ENCODE data around the gene KCNJ4.

Gene KCNJ4

GRCh38 chr22:38452373-38453065, 2.5 kb downstream of the KCNJ4 start:
- DNase-seq (ENCODE audit: low read depth) = no peak

GRCh38 chr22:38451864-38452263, 3.1 kb downstream of the KCNJ4 start:
- no peak for DNase-seq (ENCODE audit: low read depth)

GRCh38 chr22:38451404-38451803, 3.6 kb downstream of the KCNJ4 start:
- no peak for DNase-seq (ENCODE audit: low read depth)

GRCh38 chr22:38450234-38450797, 4.7 kb downstream of the KCNJ4 start:
- no peak for DNase-seq (ENCODE audit: low read depth)

- DNase-seq (ENCODE audit: low read depth) = no peak
Measured at GRCh38 chr22:38449776-38450175, 5.2 kb downstream of the KCNJ4 start.

- DNase-seq (ENCODE audit: low read depth) = no peak
Measured at GRCh38 chr22:38448945-38449745, 5.9 kb downstream of the KCNJ4 start.

GRCh38 chr22:38446018-38446601, 8.9 kb downstream of the KCNJ4 start:
- no peak for DNase-seq (ENCODE audit: low read depth)

GRCh38 chr22:38444783-38445182, 10.2 kb downstream of the KCNJ4 start:
- no peak for DNase-seq (ENCODE audit: low read depth)

- DNase-seq (ENCODE audit: low read depth) = no peak
Measured at GRCh38 chr22:38443628-38444521, 11.1 kb downstream of the KCNJ4 start.

GRCh38 chr22:38442967-38443627, 11.9 kb downstream of the KCNJ4 start:
- no peak for DNase-seq (ENCODE audit: low read depth)

GRCh38 chr22:38441620-38442287, 13.2 kb downstream of the KCNJ4 start:
- DNase-seq (ENCODE audit: low read depth) = no peak

GRCh38 chr22:38440747-38441350, 14.2 kb downstream of the KCNJ4 start:
- no peak for DNase-seq (ENCODE audit: low read depth)

GRCh38 chr22:38437416-38437815, 17.6 kb downstream of the KCNJ4 start:
- DNase-seq (ENCODE audit: low read depth) = no peak

GRCh38 chr22:38436629-38437395, 18.2 kb downstream of the KCNJ4 start:
- no peak for DNase-seq (ENCODE audit: low read depth)

- no peak for DNase-seq (ENCODE audit: low read depth)
Measured at GRCh38 chr22:38435965-38436364, 19.0 kb downstream of the KCNJ4 start.

GRCh38 chr22:38435010-38435409, 20.0 kb downstream of the KCNJ4 start:
- no peak for DNase-seq (ENCODE audit: low read depth)

- DNase-seq (ENCODE audit: low read depth) = no peak
Measured at GRCh38 chr22:38433871-38434270, 21.1 kb downstream of the KCNJ4 start.

GRCh38 chr22:38432264-38432663, 22.7 kb downstream of the KCNJ4 start:
- DNase-seq (ENCODE audit: low read depth) = no peak

GRCh38 chr22:38431266-38432010, 23.6 kb downstream of the KCNJ4 start:
- no peak for DNase-seq (ENCODE audit: low read depth)

Data from activated T-helper 1 cell treated with Interleukin-2 at 50 U/mL for 16 hours (primary cell).